ENCODE data around the gene OXSR1. TPM values are rescaled to one million over a fixed set of nuclear protein-coding genes. Genes with fewer than 3 reads are reported as not detected.
"Not testable (repeated sequence)": the region's sequence is repeated elsewhere in the genome, so short reads cannot be mapped to it uniquely, and the experiment has no call there.

The OXSR1 gene
- total and polyA plus RNA-seq, 12 donors = 13.7 to 38.4 (median 31.2) TPM

DNA sequence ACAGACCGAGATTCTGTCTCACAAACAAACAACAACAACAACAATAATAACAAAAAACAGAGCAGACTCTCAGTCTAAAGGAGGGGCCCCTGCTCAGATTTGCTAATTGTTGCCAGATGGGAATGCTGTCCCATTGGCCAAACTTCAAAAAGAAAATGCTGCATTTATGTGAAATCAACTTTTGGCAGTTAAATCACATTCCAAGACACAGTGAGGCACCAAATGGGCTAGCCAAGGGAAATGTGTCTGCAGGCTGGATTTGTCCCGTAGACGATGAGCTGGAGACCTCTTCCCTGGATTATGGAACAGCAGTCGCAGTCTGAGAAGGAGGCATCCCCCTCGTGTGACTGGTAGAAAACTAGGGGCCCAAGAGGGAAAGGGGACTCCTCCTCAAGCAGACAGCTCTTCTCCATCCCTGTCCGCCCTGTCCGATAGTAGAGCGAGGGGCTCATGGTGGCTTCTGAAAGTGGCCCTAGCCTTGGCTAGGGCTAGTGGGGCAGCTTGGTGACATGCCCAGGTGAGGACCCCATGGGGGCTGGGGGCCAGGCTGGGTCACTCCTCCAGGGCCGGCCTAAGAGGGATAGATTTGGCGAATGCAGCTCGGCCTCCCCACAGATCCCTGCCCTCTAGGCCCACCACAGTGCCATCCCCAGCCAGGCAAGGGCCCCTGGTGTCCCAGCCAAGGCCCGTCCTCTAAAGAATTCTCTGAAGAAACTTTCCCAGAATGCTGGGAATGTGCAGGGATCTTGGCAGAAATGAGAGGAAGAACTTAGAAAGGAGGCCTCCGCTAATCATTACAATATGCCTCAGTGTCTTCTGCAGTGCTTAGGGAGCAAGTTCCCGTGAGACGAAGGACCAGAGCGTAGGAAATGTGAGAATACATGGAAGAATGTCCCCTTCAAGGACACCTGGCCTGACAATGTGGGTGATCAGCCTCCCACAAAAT lies 118.7 kb downstream of the OXSR1 start:
- Histone ChIP-seq H3K36me3 (no peaks in the 10 kb centered on the region), H3K27me3 (no peaks in the 10 kb centered on the region), H3K4me3 (no peak overlapping the region), H3K4me1 (no peaks in the 10 kb centered on the region), H3K27ac (no peak overlapping the region), H3K9me3 (no peaks in the 10 kb centered on the region)
- ATAC-seq = peak in 1 of 8 donors; percentile 22
- no peak for TF ChIP-seq CTCF (IDR thresholded peaks at IDR 0.05)
- intact Hi-C loops (cut with DNase I) = loop anchor here in 1 of 10 donors (5.0 kb wide), 1 partner anchor 388 kb away; no protein-coding TSS in a partner anchor
- WGBS, 2 donors = 87 to 91% methylated on average over 16 of the region's 16 CpGs
- DNase-seq = no peak

DNA sequence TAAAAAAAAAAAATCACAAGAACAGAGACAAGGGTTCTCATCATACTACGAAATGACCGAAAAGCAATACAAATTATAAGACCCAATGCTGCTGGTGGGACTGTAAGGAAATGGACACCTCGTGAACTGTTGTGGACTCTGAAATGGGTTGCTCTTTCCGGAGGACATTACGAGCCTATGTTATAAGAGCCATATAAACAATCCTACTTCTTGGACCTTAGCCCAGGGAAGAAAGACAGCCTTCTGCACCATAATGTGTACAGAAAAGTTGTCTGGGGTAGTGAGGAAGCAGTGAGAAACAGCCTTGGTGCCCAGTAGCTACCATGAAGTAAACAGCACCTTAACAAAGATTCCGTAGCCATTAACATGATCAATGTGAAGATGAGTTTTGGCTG lies 119.4 kb downstream of the OXSR1 start:
- 94% methylated on average over 6 of the region's 6 CpGs for WGBS, 2 donors
- intact Hi-C loops (cut with DNase I) = loop anchor here in 1 of 10 donors (5.0 kb wide), 1 partner anchor 388 kb away; no protein-coding TSS in a partner anchor
- Histone ChIP-seq H3K4me1 (no peaks in the 10 kb centered on the region), H3K27me3 (no peaks in the 10 kb centered on the region), H3K36me3 (no peaks in the 10 kb centered on the region), H3K4me3 (no peak overlapping the region), H3K9me3 (no peaks in the 10 kb centered on the region), H3K27ac (no peak overlapping the region)
- no peak for TF ChIP-seq CTCF (IDR thresholded peaks at IDR 0.05)
- no peak for DNase-seq
- ATAC-seq = no peak

GRCh38 chr3:38289286-38290217 lies 124.2 kb downstream of the OXSR1 start:
- 93 to 94% methylated on average over 16 of the region's 16 CpGs for WGBS, 2 donors
- intact Hi-C loops (cut with DNase I); DNase-seq: not testable (repeated sequence)

GRCh38 chr3:38297053-38297452 lies 131.7 kb downstream of the OXSR1 start:
- H3K27ac ChIP-seq; H3K27me3 ChIP-seq; ATAC-seq; DNase-seq; H3K9me3 ChIP-seq; H3K4me1 ChIP-seq; H3K4me3 ChIP-seq; intact Hi-C loops (cut with DNase I); H3K36me3 ChIP-seq: not testable (repeated sequence)
- WGBS, 2 donors = 86% methylated on average over 4 of the region's 4 CpGs

More at GRCh38 chr3:38289286-38290217, 124.2 kb downstream of the OXSR1 start:
- not testable (repeated sequence) for ATAC-seq, H3K27ac ChIP-seq, H3K27me3 ChIP-seq, H3K4me1 ChIP-seq, H3K4me3 ChIP-seq, H3K36me3 ChIP-seq, H3K9me3 ChIP-seq

DNA sequence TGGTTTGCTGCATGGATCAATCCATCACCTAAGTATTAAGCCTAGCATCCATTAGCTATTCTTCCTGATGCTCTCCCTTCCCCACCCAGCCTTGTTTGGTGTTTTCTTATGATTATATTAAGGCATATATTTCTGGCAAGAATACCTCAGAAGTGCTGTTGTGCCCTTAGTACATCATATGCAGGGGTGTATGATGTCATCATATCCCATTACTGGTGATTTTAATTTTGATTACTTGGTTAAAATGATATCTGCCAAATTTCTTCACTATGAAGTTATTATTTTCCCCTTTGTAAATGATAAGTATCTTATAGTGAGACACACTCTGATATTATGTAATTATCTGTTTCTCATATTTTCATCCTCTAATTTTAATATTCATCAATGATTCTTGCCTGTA lies 132.2 kb downstream of the OXSR1 start:
- peaks cover 0 to 8% (median 0%) of the 10 kb centered on the region in 11 donors for H3K9me3 ChIP-seq
- intact Hi-C loops (cut with DNase I) = no loop called here
- H3K4me3 ChIP-seq = no peak overlapping the region
- no peaks in the 10 kb centered on the region for H3K36me3 ChIP-seq
- no peak for ATAC-seq
- no peak overlapping the region for H3K27ac ChIP-seq
- TF ChIP-seq CTCF (IDR thresholded peaks at IDR 0.05) = no peak
- DNase-seq = no peak
- H3K4me1 ChIP-seq = no peaks in the 10 kb centered on the region
- H3K27me3 ChIP-seq = no peaks in the 10 kb centered on the region
